ENCODE data around the gene RPGR.

The RPGR gene

GRCh38 chrX:38268011-38268410, 59.3 kb downstream of the RPGR start:
- no peak for DNase-seq (ENCODE audit: low spot score)
- no peak for FAIRE-seq

- FAIRE-seq (no peak), DNase-seq (ENCODE audit: low spot score) (no peak)
Measured at GRCh38 chrX:38262715-38263620, 64.3 kb downstream of the RPGR start.

DNA sequence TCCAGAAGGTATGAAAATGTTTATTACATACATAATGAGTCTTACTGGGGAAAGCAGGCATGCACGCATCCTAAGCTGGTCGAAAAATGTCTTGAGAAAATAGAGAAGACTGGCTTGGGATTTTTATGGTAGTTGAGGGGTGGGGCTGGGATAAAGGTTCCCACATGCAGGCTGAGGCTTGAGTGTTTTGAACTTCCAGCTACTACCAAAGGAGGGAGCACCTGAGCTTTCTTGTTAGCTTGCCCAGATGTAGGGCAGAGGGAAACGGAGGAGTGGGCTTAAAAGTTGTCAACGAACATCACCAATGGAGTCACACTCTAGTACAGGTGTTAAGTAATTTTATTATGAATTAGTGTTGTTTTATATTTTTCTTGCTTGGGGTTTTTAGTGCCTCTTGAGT, 67.1 kb downstream of the RPGR start:
- FAIRE-seq: no peak
- DNase-seq (ENCODE audit: low spot score): peak; percentile 9

DNA sequence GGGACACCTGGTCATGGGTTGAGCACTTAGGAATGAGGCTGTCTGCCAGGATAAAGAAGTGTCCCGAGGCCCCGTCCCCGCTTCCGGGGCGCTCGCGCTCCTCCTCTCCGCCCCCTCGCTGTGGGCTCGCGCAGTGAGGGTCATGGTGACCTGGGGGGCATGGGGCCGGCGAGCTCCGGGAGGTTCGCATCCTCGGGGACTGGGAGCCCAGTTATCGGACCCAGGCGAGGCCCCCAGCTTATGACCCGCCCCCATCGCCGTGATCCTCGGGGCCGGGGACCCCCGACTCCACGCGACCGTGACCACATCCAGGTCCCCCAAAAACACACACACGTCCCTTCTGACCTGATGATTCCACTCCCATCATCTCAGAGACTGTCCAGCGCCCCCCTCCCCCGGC, 71.3 kb downstream of the RPGR start:
- FAIRE-seq (no peak), DNase-seq (ENCODE audit: low spot score) (no peak)

- FAIRE-seq (no peak), DNase-seq (ENCODE audit: low spot score) (no peak)
Measured at GRCh38 chrX:38249965-38250364, 77.3 kb downstream of the RPGR start.

GRCh38 chrX:38247051-38247450, 80.3 kb downstream of the RPGR start:
- FAIRE-seq (no peak), DNase-seq (ENCODE audit: low spot score) (no peak)

GRCh38 chrX:38240541-38240940, 86.8 kb downstream of the RPGR start:
- DNase-seq (ENCODE audit: low spot score) (no peak), FAIRE-seq (no peak)

DNA sequence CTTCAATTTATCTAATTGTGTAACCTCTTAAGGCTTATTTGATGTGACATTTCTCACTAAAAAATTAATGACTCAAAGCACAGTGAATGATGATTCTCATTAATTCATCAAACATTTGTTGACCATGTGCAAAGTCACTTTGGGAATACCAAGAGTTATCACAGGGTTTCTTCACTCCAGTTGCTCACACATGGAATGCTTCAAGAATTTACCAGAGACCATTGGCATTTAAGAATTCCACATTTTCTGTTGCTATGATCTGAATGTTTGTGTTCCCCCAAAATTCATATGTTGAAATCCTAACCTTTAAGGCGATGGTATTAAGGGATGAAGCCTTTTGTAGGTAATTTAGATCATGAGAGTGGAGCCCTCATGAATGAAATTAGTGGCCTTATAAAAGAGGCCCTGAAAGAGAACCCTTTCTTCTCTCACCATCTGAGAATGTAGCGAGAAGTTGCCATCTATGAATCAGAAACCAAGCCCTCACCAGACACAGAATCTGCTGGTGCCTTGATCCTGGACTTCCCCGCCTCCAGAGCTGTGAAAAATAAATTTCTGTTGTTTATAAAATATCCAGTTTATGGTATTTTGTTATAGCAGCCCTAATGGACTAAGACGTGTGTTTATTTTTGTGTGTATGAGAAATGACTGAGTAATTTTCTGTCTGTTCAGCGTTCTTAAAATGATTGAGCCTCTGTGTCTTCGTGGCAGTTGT, 90.3 kb downstream of the RPGR start:
- no peak for FAIRE-seq

GRCh38 chrX:38233891-38234667, 93.2 kb downstream of the RPGR start:
- peak; percentile 51 for DNase-seq (ENCODE audit: low spot score)
- FAIRE-seq: peak; percentile 71

More for the DNA sequence above, 90.3 kb downstream of the RPGR start:
- DNase-seq (ENCODE audit: low spot score): no peak

- DNase-seq (ENCODE audit: low spot score) (peak; percentile 25), FAIRE-seq (no peak)
Measured at GRCh38 chrX:38232079-38232686, 95.1 kb downstream of the RPGR start.

DNA sequence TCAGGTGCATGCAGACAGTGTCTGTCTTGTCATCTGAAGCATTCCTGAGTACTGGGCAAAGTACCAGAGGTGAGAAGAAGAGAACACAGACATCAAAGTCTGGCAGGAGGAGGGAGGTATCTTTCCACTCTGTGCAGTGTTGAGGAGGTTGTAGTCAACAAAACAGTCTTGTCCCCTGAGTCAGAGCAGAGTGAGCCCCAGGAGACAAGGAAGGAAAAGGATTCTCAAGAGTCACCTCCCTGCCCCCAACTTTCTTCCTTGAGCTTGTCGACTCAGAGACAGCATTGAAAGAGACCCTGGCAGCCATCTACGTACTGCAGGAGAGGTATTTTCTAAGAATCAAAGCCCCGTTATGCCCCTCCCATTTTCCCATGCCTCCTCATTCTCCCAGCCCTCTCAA, 102.2 kb downstream of the RPGR start:
- FAIRE-seq (no peak), DNase-seq (ENCODE audit: low spot score) (no peak)

- DNase-seq (ENCODE audit: low spot score) (no peak), FAIRE-seq (no peak)
Measured at GRCh38 chrX:38224160-38224559, 103.1 kb downstream of the RPGR start.

DNA sequence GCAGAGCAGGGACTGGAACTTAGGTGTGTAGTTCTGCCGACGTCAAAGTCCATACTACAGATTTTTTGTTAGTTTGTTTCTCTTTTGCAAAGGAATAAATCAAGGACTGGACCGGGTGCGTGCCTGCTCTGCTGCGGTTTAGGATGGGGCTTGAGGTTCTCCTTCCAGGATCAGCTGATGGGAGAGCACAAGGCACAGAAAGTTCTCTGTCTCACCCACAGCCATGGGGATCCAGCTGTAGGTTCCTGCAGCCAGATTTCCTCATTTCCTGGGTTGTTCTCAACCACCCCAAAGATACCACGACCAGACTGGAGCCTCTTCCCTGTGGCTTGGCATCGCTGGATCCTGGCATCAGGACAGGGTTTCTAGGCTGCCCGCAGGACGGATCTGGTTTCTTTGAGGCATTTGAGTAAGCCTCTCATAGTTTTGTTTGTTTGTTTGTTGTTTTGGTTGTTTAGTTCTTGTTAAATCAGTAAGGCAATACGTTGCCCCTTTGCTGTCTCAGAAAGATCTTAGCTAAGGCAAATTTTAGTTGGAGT, 105.8 kb downstream of the RPGR start:
- no peak for FAIRE-seq

GRCh38 chrX:38220415-38221390, 106.6 kb downstream of the RPGR start, which contains the start of gene SRPX:
TSS of gene SRPX (minus strand) at chrX:38220871. CDS start at chrX:38220792, 79 bp downstream.
- FAIRE-seq: no peak
- DNase-seq (ENCODE audit: low spot score): no peak

More for the DNA sequence above, 105.8 kb downstream of the RPGR start:
- no peak for DNase-seq (ENCODE audit: low spot score)

GRCh38 chrX:38220024-38220414, 107.3 kb downstream of the RPGR start:
- peak; percentile 36 for DNase-seq (ENCODE audit: low spot score)
- no peak for FAIRE-seq
